ENCODE data around the gene ACTN1.

Gene ACTN1

GRCh38 chr14:68824207-68824516 is 154.9 kb downstream of the ACTN1 start:
- DNase-seq (ENCODE audit: low spot score) = no peak

Data from putamen (tissue), 1 donor.